ENCODE results near the gene ABTB1.

DNA sequence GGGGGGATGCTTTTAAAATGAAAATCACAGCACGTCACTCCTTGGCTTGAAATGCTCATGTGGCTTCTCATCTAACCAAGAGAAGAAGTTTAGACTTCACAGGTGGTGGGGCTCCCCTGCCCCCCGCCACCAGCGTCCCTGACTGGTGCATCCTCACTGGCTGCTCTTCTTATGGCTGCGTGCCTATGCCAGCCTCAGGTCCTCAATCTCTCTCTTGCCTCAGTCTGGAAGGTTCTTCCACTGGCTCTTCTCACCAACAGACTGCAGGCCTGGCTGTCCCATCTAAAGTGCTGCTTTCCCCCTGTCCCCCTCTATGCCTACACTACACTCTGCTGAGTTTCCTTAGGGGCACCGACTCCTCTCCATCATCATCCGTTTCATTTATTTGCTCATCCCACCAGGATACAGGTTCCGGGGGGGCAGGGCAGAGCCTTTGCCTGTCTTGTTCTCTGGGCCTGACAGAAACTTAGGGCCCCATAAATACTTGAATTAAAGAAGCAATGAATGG lies 20.6 kb downstream of the ABTB1 start:
- TF ChIP-seq, protein P1, sequence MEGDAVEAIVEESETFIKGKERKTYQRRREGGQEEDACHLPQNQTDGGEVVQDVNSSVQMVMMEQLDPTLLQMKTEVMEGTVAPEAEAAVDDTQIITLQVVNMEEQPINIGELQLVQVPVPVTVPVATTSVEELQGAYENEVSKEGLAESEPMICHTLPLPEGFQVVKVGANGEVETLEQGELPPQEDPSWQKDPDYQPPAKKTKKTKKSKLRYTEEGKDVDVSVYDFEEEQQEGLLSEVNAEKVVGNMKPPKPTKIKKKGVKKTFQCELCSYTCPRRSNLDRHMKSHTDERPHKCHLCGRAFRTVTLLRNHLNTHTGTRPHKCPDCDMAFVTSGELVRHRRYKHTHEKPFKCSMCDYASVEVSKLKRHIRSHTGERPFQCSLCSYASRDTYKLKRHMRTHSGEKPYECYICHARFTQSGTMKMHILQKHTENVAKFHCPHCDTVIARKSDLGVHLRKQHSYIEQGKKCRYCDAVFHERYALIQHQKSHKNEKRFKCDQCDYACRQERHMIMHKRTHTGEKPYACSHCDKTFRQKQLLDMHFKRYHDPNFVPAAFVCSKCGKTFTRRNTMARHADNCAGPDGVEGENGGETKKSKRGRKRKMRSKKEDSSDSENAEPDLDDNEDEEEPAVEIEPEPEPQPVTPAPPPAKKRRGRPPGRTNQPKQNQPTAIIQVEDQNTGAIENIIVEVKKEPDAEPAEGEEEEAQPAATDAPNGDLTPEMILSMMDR (IDR thresholded peaks at IDR 0.05; ENCODE audit: low read length), result no peak
- TF ChIP-seq EZH2 (IDR thresholded peaks at IDR 0.05; ENCODE audit: borderline replicate concordance, low read length), result no peak
